NOMO-1 (cell line): ENCODE results near the gene OST4.
"Not testable (repeated sequence)": the region's sequence is repeated elsewhere in the genome, so short reads cannot be mapped to it uniquely, and the experiment has no call there.

Experiments
- DNase-seq, 2 experiments: peaks; one replicate each; lab custom pipeline; 2025; ENCODE audit not compliant: unreplicated experiment in 2 of 2; lab: John Stamatoyannopoulos, UW

The OST4 gene

DNA sequence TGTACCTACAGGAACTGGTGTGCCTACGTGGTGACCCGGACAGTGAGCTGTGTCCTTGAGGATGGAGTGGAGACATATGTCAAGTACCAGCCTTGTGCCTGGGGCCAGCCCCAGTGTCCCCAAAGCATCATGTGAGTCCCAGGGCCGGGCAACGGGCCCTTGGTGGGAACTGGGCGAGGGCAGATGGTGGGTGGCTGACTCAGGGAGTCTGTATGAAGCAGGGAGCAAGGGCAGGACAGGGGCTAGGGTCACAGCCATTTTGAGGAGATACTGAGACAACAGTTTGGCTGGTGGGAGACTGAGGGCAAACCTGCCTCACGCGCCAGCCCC is 8.7 kb upstream of the OST4 start:
- no peak for DNase-seq

DNA sequence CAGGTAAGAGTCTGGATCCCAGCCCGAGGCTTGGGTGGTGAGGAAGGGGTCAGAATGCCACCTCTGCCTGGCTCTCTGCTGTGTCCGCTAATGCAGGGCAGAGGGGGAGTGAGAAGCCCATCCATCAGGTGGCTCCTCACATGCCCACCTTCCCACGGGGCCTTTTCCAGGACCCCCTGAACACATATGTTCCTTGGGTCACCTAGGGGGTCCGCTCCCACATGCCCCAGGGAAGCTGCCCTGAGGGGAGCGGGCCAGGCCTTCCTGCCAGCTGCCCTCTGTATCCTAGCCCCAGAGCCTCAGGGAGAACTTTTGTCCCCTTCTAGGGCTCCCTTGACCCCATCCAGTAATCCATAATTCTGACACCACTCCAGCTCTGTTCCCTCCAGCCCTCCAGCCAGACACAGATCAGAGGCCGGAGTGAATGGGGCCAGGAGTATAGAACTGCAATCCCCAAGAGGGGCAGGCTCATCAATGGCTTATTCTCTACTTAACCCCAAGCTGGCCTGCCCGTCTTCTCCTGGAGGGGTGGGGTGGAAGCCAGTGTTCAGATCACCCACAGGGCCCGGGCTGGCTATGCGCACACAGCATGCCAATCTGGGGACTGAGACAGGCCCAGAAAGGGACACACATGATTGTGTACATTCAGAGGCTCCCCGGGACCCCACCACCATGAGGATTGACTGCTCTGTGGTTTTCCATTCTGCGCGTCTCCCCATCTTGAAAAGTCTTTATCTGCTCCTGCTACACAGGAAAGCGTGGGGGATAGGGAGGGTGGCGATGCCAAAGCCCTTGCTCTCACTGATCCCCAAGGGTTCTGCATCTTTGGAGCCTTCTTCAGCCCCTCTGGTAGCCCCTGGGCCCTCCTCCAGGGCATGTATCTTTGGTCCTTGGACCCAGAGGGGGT is 8.0 kb upstream of the OST4 start:
- no peak for DNase-seq

DNA sequence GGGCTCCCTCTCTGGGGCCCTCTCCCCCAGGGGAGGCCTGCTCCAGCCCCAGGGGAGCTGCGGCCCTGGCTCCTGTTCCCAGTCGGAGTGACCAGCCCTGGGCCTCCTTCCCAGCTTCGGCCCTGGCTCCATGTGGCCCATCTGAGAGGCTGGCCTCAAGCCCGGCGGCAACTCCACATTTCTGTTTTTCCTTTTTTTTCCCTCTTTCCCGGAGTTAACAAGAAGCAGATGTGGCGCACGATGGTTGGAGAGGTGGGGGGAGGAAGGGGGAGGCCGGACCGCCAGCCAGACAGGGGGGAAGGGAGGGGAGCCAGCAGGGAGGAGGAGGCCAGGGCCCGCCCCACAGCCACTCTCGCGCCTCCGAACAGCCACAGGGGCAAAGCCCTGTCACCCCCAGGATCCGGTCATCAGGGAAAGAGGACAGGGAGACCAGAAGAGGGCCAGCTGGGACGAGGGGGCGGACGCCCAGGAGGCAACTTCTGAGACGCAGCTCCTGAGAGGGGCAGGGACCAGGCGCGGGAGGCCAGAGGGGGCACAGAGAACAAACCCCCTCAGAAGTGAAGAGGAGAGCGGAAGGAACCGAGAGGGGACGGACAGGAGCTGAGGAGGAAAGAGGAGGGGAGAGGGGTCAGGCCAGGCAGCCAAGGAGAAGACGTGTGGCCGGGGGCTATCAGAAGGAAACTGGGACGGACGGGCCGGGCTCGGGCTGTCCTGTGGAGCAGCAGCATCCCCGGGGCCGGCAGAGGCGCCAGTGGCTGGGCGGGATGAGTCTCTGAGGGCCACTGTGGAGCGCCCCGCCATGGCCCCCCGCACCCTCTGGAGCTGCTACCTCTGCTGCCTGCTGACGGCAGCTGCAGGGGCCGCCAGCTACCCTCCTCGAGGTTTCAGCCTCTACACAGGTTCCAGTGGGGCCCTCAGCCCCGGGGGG is 7.1 kb upstream of the OST4 start, which contains the start of gene EMILIN1:
EMILIN1 (plus strand) TSS at position 349 of the 928 bp plus-strand sequence; CDS start at position 800, 451 bp downstream.
- no peak for DNase-seq

DNA sequence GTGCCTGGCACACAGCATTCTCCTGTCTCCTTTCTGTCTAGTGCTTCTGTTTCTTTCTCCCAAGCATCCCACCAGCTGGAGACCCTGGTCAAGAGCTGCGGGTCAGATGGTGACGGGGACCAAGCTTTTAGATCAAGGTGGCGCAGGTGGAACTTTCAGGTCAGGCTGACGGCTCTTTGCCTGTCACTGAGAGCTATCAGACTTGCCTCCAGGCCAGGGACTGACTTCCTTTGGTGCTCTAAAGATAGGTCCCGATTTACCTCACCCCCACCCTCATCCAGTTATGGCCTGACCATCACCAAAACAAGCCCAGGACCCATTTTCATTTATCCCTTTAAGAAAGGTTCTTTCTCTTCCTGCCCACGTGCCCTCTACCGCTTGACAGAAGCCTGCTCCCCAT is 5.8 kb upstream of the OST4 start:
- no peak for DNase-seq

DNA sequence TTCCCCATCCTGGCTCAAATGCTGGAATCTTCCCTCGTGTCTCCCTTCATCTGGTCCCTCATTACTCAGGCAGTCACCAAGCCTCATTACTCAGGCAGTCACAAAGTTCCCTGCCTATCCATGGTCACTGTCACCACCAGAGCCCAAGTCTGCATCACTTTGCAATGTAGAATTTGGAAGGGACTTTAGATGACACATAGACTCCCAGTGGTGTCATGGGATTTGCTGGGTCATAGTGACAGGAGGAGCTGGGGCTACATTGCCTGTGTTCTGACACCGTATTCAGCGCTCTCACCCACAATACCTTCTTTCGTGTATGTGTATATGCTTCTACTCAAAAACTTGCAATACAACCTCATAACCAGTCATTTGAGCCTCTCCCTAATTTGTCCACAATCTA is 4.9 kb upstream of the OST4 start:
- DNase-seq = no peak

DNA sequence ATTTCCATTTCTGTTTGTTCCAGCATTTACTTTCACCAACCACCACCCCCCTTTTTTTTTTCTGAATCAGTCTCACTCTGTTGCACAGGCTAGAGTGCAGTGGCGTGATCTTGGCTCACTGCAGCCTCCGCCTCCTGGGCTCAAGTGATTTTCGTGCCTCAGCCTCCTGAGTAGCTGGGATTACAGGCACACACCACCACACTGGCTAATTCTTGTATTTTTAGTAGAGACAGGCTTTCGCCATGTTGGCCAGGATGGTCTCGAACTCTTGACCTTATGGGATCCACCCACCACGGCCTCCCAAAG is 4.1 kb upstream of the OST4 start:
- not testable (repeated sequence) for DNase-seq

DNA sequence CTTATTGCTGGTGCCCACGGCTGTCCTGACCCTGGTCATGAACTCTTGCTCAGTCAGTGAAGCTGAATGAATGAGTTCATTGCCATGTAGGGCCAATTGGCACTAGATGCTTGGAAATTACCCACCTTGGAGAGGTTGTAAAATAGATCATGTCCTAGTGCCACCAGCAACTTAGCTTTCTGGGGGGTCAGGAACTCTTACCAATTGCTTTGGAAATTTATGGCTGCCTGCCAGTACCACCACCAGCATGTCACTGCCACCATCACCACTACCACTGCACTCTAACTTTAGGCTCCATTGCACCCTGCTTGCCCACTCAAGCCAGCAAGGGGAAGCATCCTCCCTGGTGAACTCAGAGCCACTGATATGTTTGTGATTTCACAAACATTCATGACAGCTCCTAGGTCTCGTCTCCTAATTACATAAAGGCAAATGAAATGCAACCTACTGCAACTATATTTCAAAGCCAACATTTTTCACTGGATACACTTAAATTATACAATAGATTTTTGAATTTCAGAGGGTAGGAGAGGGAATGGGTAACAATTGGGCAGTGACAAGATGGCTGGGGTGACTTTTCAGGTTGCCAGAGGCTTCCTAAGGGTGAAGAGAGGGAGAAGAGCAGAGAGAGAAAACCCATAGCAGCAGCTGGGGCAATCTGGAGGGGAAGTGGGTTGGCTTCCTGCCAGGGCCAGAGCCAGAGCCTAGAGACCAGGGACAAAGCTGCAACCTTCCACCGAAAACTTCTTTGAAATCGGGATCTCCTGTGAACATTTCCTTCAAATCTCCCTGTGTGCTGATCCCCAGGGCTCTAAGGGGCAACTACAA is 3.5 kb upstream of the OST4 start:
- peak; percentile 59 to 65 for DNase-seq

DNA sequence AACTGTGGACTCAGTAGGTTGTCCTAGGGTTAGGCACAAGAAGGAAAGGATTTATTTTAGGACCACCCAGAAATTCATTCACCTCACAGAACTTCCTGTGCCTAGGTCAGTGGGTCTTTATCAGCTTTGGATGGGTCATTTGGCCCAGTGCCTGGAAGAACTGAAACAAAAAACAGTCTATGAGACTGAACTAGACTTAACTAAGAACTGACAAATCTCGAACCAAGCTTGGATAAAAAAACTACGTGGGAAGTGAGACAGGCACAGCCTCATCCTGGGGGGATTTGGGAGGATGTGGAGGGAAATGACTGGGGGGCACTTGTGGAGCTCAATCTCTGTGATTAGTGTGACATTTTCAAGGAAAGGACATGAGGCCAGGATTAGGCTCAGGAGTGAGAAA is 2.3 kb upstream of the OST4 start:
- DNase-seq = no peak

DNA sequence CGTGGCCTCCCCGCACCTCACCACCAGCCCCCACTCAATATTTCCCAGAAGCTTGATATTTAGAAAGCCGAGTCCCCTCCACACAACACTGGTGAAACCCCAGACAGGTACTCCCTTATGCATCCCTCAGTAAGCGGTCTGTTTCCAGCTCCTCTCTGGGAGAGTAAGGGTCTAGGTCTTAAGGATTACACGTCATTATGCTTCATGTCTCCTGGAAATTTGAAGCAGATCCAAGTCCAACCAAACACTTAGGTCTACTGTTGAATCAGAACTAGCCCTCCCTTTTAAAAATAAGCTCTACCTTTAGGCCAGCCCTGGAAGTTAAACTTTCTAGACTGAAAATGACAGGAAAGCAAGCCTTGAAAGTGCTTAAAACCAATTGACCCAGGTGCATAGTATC is 1.5 kb upstream of the OST4 start:
- DNase-seq = no peak

DNA sequence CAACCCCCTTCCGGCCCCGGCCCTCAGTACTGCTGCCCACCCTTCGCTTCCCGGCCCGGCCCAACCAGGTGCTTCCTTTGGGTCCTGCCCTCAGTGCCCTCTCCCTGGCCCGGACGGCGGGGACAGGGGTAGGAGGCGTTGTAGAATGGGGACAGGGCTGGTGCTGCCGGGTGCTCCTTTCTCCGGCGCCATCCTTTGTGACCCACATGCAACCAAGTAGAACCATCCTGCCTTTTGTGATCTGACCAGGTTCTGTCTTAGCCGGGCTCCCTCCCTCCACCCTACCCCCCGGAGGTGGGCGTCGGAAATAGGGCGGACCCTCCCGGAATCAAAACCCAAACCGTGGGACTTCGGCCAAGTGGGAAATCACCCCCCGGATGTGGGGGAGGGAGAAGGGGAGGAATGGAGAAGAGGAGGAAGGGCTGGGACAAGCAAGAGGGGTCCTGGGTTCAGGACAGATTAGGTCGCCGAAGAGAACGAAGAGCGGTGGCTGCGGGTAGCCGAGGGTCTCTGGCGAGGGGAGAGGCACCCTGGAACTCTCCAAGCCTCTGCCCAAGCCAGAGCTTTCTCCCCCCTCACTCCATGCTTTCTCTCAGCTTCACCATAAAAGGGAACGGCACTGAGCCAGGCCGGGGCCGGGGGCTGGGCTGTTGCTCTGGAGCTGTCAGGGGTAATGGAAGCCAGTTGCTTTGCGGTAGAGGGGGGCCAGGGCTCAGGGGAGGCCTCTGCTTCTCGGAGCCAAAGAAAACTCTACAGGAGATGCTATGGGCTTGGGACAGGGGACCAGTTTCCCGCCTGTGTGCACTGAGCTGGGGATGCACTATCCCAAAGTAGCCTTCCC is 756 bp upstream of the OST4 start:
- DNase-seq = no peak

DNA sequence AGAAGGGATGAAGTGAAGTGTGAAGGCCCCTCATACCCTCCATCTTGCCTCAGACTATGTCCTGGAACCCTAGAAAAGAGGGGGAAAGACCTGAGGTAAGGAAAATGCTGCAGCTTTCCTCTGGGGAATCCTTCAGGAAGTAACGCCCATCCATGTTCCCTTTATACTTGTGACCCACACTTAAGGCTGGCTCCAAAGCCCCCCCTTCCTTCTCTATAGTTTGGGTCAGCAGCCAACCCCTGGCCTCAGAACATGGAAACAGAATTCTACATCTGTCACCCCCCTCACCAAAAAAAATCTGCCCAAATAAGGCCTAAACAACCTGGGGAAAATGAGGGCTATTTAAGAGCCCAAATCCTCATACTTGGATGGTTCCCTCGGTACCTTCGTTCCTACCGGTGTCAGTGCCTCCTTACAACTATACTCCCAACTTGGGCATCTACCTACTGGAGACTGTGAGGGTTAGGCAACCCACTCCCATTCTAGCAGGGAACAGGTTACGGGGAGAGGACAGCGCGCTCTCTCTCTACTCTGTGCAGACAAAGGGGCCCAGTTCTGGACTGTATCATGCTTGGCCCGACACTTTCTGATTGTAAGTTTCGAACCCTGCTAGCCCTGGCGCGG is 689 bp downstream of the OST4 start:
- no peak for DNase-seq

DNA sequence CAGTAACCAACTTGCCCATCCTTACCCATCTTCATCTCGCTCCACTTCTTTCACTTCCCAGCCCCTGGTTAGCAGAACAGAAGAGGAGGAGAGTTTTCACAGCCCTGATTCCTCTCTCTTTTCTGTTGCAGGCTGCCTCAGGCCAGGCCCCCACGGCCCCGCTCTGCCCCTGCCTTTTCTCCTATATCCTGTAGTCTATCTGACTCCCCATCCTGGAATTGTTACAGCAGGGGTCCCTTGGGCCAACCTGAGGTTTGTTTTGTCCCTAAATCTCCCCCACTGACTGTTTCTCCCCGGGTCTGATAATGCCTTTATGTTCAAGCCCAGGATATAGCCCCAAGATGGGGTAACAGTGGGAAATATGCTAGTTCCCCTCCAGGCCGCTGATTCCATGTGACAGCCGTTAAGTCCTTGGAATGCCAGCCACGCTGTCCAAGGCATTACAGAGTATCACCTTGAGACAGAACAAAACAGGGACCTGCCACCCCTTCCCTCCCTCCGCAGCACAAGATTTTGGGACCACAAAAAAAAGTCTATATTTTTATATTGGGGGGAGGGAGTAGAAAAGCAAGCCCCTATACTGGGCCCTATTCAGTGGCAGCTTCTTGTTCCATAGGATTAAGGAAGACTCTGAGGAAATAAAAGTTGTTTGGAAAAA is 1.4 kb downstream of the OST4 start:
- DNase-seq = no peak

DNA sequence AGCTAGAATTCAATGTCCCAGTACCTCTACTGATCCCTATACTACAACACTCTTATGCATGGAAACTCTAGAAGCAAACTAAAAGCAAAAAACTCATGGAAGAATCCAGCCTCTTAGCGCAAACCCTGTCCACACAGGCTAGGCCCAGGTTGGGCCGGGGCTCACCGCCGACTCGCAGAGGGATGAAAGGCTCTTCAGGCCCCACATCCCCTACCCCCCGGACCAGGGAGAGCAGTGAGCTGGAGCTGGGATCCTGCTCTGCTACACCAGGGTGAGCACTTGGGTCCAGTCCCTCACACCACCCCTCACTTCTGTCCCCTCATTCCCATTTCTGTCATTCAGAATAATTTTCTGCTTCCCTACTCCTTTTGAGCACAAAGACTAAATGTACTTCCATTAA is 2.0 kb downstream of the OST4 start:
- DNase-seq = no peak

DNA sequence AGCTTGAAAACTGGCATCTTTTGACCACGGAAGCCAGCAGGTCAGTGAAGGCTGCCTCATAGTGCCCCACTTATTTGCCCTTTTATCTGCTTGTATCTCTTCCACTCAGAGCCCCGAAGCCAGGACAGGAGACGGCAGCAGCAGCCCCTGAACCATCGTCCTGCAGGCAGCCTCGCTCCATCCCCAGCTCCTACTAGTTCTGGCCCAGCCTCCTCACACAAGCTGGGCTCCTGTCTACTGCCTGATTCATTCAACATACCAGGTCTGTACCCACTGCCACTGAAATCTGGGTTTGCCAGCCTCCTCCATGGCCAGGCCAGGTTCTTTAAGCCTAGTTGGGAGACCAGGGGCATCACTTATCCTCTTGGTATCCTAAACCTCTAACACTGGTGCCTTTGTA is 4.1 kb downstream of the OST4 start:
- DNase-seq = no peak

DNA sequence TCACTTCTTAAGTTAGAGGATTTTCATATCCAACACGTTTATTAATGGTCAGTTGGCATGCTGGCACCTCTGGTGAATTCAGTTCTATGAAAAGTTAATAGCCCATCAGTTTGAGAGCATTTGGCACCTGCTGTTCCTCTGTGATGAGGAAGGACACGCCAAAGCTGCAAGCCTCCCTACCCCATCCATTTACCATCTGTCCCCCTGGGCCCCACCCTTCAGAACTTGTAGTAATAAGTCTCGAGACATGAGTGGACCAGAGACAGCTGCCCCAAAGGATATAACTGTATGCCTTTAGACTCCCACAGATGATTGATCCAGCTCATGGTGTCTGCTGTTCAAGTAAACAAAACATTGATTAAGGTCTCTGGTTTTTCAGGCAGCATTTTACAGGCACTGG is 6.3 kb downstream of the OST4 start:
- DNase-seq = no peak

DNA sequence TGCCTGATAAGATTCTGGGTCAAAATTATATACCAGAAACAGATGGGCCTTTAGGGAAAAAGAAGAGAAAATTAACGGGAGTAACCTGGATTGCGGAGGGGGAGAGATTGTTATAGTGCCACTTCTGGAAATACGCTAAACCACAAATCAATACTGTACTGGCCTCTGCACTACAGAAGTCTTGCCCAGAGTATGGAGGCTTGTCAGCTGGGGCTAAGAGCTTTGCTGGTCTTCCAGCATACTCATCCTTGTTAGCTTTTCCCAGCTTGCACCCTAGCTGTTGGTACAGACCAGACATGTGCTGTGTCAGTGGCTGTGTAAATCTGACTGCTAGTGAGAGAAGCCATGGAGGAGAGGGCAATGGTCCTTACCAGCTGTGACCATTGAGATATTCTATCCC is 11.1 kb downstream of the OST4 start:
- no peak for DNase-seq

DNA sequence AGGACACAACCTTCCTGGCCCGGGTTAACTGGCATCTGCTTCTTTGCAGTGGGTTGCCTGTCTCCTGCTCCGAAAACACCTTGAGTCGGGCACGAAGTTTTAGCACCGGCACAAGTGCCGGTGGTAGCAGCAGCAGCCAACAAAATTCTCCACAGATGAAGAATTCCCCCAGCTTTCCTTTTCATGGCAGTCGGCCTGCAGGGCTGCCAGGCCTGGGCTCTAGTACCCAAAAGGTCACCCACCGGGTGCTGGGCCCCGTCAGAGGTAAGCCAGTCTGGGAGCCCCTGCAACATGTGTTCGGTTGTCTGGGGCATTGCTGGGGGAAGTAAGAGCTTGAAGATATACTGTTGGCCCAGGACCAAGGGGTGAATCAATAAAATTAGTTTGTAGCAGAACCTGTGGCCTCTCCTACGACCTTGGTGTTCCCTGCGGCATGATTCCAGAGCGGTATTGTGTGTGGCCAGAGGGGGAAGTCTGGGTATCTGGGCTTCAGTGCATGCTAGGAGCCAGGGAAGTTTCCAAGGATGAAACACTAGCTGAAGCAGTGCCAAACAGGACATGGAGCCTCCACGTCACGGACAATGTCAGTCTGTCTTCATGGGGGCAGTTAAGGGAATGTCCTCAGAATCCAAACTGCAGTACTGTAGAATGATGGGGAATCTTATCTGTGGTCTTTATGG is 12.2 kb downstream of the OST4 start:
- DNase-seq = no peak

DNA sequence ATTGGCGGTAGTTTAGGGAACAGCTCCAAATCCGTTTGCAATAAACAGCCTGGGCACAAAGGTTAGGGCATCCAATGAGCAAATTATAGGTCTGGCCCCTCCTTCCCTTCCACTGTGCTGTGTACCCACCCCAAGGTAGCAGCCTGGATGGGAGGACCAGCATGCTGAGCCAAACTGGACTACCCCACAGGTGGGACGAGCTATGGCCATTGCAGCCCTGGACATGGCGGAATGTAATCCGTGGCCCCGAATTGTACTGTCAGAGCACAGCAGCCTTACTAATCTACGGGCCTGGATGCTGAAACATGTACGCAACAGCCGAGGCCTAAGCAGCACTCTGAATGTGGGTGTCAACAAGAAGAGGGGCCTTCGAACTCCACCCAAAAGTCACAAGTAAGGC is 13.2 kb downstream of the OST4 start:
- DNase-seq = no peak

DNA sequence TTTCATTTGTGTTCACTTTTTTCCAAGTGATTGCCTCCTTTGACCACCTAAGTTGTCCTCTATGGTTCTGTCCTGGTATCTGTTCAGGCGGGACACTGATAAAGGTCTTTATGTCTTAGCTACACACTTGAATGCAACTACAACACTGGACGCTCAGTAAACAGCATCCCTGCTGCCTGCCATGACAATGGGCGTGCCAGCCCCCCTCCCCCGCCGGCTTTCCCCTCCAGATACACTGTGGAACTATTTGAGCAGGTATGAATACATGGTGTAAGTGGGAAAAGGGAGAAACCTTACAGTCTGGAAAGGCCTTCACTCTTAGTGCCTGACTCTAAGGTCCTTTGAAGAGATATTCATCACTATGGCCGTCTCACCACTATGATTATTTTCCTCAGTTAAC is 14.3 kb downstream of the OST4 start:
- no peak for DNase-seq
